ENCODE data around the gene NAPA.

The NAPA gene

GRCh38 chr19:47450478-47450877 lies 64.4 kb downstream of the NAPA start:
- no peak for DNase-seq (ENCODE audit: extremely low read depth, insufficient read length)

GRCh38 chr19:47448360-47448727 lies 66.5 kb downstream of the NAPA start:
- peaks cover 3% of the 10 kb centered on the region for H3K27me3 ChIP-seq (replicated peaks; ENCODE audit: control insufficient read depth, insufficient read depth, low read length)
- H3K36me3 ChIP-seq (ENCODE audit: control insufficient read depth, insufficient read depth, low read length) = no peaks in the 10 kb centered on the region
- TF ChIP-seq CTCF (IDR thresholded peaks at IDR 0.05; ENCODE audit: insufficient read depth, low read length, poor library complexity, severe bottlenecking) = no peak
- H3K4me3 ChIP-seq (replicated peaks; ENCODE audit: low read depth, low read length) = no peak overlapping the region
- no peak for DNase-seq (ENCODE audit: extremely low read depth, insufficient read length)

More at GRCh38 chr19:47450478-47450877, 64.4 kb downstream of the NAPA start:
- H3K27me3 ChIP-seq (replicated peaks; ENCODE audit: control insufficient read depth, insufficient read depth, low read length) = no peaks in the 10 kb centered on the region; the same call in 1 of the 2 replicates
- no peak overlapping the region for H3K4me3 ChIP-seq (replicated peaks; ENCODE audit: low read depth, low read length)
- H3K36me3 ChIP-seq (ENCODE audit: control insufficient read depth, insufficient read depth, low read length) = no peaks in the 10 kb centered on the region
- no peak for TF ChIP-seq CTCF (IDR thresholded peaks at IDR 0.05; ENCODE audit: insufficient read depth, low read length, poor library complexity, severe bottlenecking)

- DNase-seq (ENCODE audit: extremely low read depth, insufficient read length) = no peak
- Histone ChIP-seq H3K27me3 (replicated peaks; ENCODE audit: control insufficient read depth, insufficient read depth, low read length) (peaks cover 3% of the 10 kb centered on the region), H3K4me3 (replicated peaks; ENCODE audit: low read depth, low read length) (no peak overlapping the region), H3K36me3 (ENCODE audit: control insufficient read depth, insufficient read depth, low read length) (no peaks in the 10 kb centered on the region)
- TF ChIP-seq CTCF (IDR thresholded peaks at IDR 0.05; ENCODE audit: insufficient read depth, low read length, poor library complexity, severe bottlenecking) = no peak
Observed at GRCh38 chr19:47447470-47448359, 67.1 kb downstream of the NAPA start.

DNA sequence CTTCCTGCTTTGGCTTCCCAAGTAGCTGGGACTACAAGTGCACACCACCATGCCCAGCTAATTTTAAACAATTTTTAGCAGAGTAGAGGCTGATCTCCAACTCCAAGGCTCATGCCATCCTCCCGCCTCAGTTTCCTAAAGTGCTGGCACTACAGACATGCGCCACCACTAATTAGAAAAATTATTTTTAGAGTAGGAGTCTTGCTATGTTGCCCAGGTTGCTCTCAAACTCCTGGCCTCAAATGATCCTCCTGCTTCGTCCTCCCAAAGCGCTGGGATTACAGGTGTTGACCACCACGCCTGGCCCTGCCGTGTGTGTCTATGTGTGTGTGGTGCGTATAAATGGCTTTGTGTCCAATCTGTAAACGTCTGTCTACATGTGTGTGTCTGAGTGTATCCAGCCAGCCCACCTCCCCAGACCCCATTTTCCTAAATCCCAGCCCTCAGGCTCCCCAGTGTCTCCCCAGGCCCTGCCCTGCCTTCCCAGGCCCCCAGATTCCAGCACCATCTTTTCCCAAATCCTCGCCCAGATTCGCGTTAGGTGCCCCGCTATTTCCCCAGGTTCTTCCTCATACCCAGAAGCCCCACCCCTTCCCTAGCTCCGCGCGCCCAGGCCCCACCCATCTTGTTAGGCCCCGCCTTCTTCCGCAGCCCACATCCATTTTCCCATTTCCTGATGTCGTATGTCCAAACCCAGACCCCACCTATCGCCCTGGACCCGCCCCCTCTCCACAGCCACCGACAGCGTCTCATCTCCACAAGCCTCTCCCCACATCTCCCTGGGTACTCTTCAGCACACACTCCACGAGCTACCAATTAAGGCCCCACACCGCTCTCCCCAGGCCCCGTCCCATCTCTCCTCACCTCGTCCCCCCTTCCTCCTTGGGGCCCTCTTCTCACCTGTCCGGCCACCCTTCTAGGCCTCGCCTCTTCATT lies 68.1 kb downstream of the NAPA start:
- no peak for TF ChIP-seq CTCF (IDR thresholded peaks at IDR 0.05; ENCODE audit: insufficient read depth, low read length, poor library complexity, severe bottlenecking)
- DNase-seq (ENCODE audit: extremely low read depth, insufficient read length) = no peak
- Histone ChIP-seq H3K4me3 (replicated peaks; ENCODE audit: low read depth, low read length) (no peak overlapping the region), H3K36me3 (ENCODE audit: control insufficient read depth, insufficient read depth, low read length) (no peaks in the 10 kb centered on the region), H3K27me3 (replicated peaks; ENCODE audit: control insufficient read depth, insufficient read depth, low read length) (peaks cover 3% of the 10 kb centered on the region)

GRCh38 chr19:47445937-47446402 lies 68.9 kb downstream of the NAPA start:
- no peak overlapping the region for H3K4me3 ChIP-seq (replicated peaks; ENCODE audit: low read depth, low read length)
- H3K36me3 ChIP-seq (ENCODE audit: control insufficient read depth, insufficient read depth, low read length) = no peaks in the 10 kb centered on the region
- TF ChIP-seq CTCF (IDR thresholded peaks at IDR 0.05; ENCODE audit: insufficient read depth, low read length, poor library complexity, severe bottlenecking) = no peak
- peaks cover 3% of the 10 kb centered on the region for H3K27me3 ChIP-seq (replicated peaks; ENCODE audit: control insufficient read depth, insufficient read depth, low read length)
- peak; percentile 48 for DNase-seq (ENCODE audit: extremely low read depth, insufficient read length)
